Activated CD8-positive, alpha-beta memory T cell treated with anti-CD3 and anti-CD28 coated beads for 24 hours (primary cell): ENCODE results near the gene PGM1.

Experiments used
- DNase-seq: peaks from one replicate; pipeline ENCODE4 v3.0.0-alpha.2; 2020

PGM1 gene

DNA sequence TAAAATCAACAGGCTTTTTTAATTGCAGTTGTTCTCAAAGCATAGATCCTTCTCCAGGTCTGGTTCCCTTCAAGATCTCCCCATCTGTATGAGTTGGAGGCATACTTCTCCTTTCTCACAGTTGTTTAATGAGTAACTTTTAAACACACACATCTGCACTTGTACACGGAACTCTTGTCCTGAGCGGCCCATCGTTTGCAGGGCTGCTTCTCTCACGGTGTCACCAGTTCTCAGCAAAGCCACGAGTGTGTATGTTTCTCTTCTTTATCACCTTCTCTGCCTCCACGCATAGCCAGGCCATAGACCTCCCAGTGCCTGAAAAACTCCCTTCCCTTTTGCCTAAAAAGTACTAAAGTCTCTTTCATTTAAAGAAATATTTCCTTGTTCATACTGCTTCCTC is 111.9 kb downstream of the PGM1 start:
- no peak for DNase-seq

DNA sequence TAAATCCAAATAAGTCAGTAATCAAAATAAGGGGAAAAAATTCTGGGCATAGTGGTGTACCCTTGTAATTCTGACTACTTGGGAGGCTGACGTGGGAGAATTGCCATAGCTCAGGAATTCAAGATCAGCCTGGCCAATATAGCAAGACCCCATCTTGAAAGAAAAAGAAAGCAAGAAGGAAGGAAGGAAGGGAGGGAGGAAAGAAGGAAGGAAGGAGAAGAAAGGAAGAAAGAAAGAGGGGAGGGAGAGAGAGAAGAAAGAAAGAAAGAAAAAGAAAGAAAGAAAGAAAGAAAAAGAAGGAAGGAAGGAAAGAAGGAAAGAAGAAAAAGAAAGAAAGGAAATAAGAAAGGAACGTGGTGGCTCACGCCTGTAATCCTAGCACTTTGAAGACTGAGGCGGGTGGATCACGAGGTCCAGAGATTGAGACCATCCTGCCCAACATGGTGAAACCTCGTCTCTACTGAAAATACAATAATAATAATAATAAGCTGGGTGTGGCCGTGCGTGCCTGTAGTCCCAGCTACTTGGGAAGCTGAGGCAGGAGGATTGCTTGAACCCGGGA is 116.1 kb downstream of the PGM1 start:
- DNase-seq, result no peak
